Measurements from ENCODE around the gene ZZZ3.

Gene ZZZ3

DNA sequence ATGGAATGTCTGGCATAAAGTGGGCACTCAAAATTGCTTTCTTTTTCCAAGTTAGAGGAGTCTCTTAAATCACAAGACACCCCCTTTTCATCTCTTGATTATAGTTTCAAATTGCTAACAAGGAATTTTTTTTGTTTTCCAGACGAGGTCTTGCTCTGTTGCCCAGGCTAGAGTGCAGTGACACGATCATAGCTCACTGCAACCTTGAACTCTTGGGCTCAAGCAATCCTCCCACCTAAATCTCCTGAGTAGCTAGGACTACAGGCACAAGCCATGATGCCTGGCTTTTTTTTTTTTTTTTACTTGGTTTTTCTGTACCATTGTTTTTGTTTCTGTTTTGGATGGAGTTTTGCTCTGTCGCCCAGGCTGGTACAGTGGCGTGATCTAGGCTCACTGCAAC lies 20.8 kb downstream of the ZZZ3 start:
- Histone ChIP-seq H3K9me3 (ENCODE audit: control insufficient read depth, low read length) (no peaks in the 10 kb centered on the region), H3K36me3 (ENCODE audit: control insufficient read depth, insufficient read depth, low read length) (no peaks in the 10 kb centered on the region), H2AFZ (no peak overlapping the region), H3K4me3 (ENCODE audit: low read depth, low read length) (no peak overlapping the region), H3K27ac (no peak overlapping the region), H3K79me2 (peaks cover 38% of the 10 kb centered on the region), H3K27me3 (ENCODE audit: control insufficient read depth, insufficient read depth, low read length) (no peaks in the 10 kb centered on the region), H3K9ac (no peak overlapping the region), H3K4me1 (peaks cover 4% of the 10 kb centered on the region), H3K4me2 (ENCODE audit: low read length) (no peak overlapping the region)
- TF ChIP-seq, protein P1, sequence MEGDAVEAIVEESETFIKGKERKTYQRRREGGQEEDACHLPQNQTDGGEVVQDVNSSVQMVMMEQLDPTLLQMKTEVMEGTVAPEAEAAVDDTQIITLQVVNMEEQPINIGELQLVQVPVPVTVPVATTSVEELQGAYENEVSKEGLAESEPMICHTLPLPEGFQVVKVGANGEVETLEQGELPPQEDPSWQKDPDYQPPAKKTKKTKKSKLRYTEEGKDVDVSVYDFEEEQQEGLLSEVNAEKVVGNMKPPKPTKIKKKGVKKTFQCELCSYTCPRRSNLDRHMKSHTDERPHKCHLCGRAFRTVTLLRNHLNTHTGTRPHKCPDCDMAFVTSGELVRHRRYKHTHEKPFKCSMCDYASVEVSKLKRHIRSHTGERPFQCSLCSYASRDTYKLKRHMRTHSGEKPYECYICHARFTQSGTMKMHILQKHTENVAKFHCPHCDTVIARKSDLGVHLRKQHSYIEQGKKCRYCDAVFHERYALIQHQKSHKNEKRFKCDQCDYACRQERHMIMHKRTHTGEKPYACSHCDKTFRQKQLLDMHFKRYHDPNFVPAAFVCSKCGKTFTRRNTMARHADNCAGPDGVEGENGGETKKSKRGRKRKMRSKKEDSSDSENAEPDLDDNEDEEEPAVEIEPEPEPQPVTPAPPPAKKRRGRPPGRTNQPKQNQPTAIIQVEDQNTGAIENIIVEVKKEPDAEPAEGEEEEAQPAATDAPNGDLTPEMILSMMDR (IDR thresholded peaks at IDR 0.05), result no peak

DNA sequence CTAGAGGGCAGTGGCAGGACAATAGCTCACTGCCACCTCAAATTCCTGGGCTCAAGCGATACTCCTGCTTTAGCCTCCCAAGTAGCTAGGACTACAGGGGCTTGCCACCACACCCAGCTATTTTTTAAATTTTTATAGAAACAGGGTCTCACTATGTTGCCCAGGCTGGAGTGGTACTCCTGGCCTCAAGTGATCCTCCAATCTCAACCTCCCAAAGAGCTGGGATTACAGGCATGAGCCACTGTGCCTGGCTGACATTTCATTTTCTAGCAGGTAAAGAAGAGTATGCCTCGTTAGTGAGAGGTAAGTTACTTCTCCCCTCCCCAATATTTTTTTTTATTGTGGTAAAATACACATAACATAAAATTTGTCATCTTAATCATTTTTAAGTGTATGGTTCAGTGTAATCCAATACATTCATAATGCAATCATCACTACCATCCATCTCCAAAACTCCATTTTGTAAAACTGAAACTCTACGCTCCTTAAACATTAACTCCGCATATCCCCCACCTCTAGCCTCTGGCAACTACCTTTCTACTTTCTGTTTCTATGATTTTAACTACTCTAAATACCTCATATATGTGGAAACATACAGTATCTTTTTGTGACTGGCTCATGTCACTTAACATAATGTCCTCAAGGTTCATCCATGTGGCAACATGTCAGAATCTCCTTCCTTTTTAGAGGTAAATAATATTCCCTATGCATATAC lies 22.4 kb downstream of the ZZZ3 start:
- TF ChIP-seq, protein P1 (IDR thresholded peaks at IDR 0.05), result no peak
- Histone ChIP-seq H3K9me3 (ENCODE audit: control insufficient read depth, low read length) (no peaks in the 10 kb centered on the region), H3K27me3 (ENCODE audit: control insufficient read depth, insufficient read depth, low read length) (no peaks in the 10 kb centered on the region), H2AFZ (no peak overlapping the region), H3K4me1 (peaks cover 3% of the 10 kb centered on the region), H3K9ac (no peak overlapping the region), H3K27ac (no peak overlapping the region), H3K36me3 (ENCODE audit: control insufficient read depth, insufficient read depth, low read length) (no peaks in the 10 kb centered on the region), H3K4me3 (ENCODE audit: low read depth, low read length) (no peak overlapping the region), H3K79me2 (peaks cover 32% of the 10 kb centered on the region), H3K4me2 (ENCODE audit: low read length) (no peak overlapping the region)

DNA sequence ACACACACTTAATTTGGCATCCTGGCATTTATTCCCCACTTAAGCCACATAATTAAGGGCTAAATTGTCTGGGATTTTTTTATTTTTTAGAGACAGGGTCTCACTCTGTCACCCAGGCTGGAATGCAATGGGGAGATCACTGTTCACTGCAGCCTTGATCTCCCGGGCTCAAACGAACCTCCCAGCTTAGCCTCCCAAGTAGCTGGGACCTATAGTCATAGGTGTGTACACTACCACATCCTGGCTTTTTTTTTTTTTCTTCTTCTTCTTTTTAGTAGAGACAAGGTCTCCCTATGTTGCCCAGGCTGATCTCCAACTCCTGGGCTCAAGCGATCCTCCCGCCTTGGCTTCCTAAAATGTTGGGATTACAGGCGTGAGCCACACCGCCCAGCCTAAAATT lies 24.2 kb downstream of the ZZZ3 start:
- H3K79me2 ChIP-seq, result peaks cover 28% of the 10 kb centered on the region
- H3K9me3 ChIP-seq (ENCODE audit: control insufficient read depth, low read length), result no peaks in the 10 kb centered on the region
- no peaks in the 10 kb centered on the region for H3K36me3 ChIP-seq (ENCODE audit: control insufficient read depth, insufficient read depth, low read length)
- no peak overlapping the region for H3K9ac ChIP-seq
- TF ChIP-seq, protein P1 (IDR thresholded peaks at IDR 0.05), result no peak
- H3K27ac ChIP-seq, result no peak overlapping the region
- H3K4me1 ChIP-seq, result no peaks in the 10 kb centered on the region
- H3K4me2 ChIP-seq (ENCODE audit: low read length), result no peak overlapping the region
- H2AFZ ChIP-seq, result no peak overlapping the region
- H3K27me3 ChIP-seq (ENCODE audit: control insufficient read depth, insufficient read depth, low read length), result no peaks in the 10 kb centered on the region
- H3K4me3 ChIP-seq (ENCODE audit: low read depth, low read length), result no peak overlapping the region

DNA sequence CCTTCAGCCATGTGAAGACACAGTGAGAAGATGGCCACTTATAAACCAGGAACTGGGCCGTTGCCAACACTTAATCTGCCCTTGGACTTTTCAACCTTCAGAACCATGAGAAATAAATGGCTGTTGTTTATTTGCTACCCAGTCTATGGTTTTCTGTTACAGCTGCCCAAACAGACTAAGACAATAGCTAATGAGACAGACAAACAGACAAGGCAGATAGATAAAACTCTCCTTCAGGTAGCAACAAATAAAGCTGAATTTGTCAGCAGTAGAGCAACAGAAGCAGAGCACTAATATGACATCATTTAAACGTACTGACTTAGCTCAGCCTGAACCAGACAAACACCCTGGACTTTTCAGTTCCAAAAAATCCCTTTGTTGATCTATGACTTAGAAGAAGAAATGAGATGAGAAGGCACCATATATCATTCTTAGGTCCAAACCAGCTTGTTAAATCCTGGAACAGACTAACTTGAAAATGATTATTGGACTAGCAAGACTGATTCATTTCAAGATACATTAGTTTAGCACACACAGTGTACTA lies 27.0 kb downstream of the ZZZ3 start:
- Histone ChIP-seq H3K4me3 (ENCODE audit: low read depth, low read length) (no peak overlapping the region), H3K36me3 (ENCODE audit: control insufficient read depth, insufficient read depth, low read length) (no peaks in the 10 kb centered on the region), H3K4me1 (no peaks in the 10 kb centered on the region), H3K79me2 (peaks cover 17% of the 10 kb centered on the region), H3K9me3 (ENCODE audit: control insufficient read depth, low read length) (no peaks in the 10 kb centered on the region), H2AFZ (no peak overlapping the region), H3K9ac (no peak overlapping the region), H3K27me3 (ENCODE audit: control insufficient read depth, insufficient read depth, low read length) (no peaks in the 10 kb centered on the region), H3K4me2 (ENCODE audit: low read length) (no peak overlapping the region), H3K27ac (no peak overlapping the region)
- TF ChIP-seq, protein P1 (IDR thresholded peaks at IDR 0.05), result no peak

All from parathyroid adenoma (tissue), 2 donors.